ENCODE measurements around the gene TBC1D22A.

GRCh38 chr22:46929710-46930204, 167.3 kb downstream of the TBC1D22A start:
- TF ChIP-seq POLR2A (IDR thresholded peaks at IDR 0.05) (no peak), CTCF (IDR thresholded peaks at IDR 0.05) (no peak)

Measured in right lobe of liver (tissue), 4 donors.